UCSD-AML1 (cell line): Measurements from ENCODE around the gene TAOK2.

Experiments
- DNase-seq: peaks from one replicate; lab custom pipeline; 2025; ENCODE audit not compliant: unreplicated experiment; lab: John Stamatoyannopoulos, UW

The TAOK2 gene

DNA sequence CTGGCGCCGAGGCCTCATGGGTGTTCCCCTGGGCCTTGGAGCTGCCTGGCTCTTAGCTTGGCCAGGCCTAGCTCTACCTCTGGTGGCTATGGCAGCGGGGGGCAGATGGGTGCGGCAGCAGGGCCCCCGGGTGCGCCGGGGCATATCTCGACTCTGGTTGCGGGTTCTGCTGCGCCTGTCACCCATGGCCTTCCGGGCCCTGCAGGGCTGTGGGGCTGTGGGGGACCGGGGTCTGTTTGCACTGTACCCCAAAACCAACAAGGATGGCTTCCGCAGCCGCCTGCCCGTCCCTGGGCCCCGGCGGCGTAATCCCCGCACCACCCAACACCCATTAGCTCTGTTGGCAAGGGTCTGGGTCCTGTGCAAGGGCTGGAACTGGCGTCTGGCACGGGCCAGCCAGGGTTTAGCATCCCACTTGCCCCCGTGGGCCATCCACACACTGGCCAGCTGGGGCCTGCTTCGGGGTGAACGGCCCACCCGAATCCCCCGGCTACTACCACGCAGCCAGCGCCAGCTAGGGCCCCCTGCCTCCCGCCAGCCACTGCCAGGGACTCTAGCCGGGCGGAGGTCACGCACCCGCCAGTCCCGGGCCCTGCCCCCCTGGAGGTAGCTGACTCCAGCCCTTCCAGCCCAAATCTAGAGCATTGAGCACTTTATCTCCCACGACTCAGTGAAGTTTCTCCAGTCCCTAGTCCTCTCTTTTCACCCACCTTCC lies 13.9 kb downstream of the TAOK2 start:
- DNase-seq, result no peak

DNA sequence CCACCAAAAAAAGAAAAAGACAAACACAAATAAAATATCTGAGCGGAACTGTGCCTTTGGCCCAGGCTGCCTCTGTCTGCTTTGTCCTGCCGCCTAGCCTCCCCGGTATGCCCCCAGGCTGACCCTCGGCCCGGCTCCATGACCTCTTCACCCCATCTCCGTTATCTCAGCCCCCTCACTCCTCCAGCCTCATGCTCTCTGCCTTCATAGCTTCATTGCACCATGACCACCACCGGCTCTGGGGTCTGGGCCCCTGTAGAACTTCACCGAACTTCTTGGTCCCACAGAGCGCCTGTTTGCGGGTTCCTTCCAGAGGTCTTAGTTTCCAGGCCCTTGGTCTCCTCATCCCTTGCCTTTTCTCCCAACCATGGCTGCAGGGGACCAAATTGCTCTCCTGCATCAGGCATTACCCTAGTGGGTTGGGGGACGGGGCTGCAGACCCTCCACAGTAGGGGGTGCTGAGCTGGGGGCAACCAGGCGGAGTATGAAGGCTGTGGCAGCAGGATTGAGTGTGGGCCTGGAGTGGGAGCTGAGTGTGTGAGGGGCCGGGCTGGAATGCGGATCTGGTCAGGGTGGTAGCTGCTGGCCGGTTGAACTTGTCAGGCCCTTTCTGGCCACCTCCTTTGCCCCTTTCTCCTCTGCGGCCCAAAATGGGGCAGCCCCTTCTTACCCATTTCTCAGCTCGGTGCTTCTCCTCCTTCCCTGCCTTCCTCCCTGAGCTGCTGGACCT lies 14.8 kb downstream of the TAOK2 start:
- no peak for DNase-seq

DNA sequence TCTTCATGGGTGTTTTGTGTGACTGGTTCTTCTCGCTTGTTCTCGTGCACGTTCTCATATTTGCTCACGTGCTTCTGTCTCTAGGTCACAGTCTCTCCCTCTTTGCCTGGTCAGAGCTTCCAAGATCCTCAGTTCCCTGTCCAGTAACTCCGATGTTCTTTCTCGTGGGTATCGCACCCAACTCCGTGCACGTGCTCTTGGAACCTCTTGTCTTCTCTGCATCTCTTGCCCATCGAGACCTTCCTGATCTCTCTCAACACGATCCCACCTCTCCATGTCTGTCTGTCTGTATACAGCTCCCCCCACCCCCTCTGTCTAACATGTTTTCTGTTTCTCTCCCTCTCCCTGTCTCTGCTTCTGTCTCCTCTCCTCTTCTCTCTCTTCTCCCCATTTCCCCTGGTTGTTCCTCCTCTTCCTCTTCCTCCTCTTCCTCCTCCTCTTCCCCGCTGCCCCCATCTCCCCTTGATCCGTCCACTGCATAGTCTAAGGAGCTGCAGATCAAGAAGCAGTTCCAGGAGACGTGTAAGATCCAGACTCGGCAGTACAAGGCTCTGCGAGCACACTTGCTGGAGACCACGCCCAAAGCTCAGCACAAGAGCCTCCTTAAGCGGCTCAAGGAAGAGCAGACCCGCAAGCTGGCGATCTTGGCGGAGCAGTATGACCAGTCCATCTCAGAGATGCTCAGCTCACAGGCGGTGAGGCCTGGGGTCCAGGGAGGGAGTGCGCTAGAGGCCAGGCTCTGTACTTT lies 15.6 kb downstream of the TAOK2 start:
- no peak for DNase-seq

DNA sequence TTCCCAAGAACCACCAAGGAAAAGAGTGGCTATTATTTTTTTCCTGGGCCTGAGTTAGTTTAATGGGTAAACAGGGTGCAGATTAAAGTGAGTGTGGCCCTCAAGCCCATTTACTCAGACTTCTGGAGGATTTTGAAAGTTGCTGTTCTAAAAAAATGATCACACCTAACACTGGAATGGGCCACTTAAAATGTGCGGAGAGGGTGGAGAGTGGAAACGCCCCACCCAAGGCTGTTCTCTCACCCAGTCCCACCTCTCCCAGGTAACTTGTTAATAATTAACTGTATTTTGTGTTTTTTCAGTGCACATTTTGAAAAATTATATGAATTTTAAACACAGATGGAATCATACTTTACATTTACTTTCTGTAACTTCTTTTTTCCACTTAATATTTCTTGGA lies 16.4 kb downstream of the TAOK2 start:
- DNase-seq, result no peak

DNA sequence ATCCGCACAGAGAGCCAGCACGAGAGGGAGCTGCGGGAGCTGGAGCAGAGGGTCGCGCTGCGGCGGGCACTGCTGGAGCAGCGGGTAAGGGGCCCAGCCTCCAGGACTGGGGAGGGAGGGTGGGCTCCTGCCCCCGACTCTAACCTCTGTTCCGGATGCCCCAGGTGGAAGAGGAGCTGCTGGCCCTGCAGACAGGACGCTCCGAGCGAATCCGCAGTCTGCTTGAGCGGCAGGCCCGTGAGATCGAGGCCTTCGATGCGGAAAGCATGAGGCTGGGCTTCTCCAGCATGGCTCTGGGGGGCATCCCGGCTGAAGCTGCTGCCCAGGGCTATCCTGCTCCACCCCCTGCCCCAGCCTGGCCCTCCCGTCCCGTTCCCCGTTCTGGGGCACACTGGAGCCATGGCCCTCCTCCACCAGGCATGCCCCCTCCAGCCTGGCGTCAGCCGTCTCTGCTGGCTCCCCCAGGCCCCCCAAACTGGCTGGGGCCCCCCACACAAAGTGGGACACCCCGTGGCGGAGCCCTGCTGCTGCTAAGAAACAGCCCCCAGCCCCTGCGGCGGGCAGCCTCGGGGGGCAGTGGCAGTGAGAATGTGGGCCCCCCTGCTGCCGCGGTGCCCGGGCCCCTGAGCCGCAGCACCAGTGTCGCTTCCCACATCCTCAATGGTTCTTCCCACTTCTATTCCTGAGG lies 17.4 kb downstream of the TAOK2 start:
- DNase-seq, result no peak

DNA sequence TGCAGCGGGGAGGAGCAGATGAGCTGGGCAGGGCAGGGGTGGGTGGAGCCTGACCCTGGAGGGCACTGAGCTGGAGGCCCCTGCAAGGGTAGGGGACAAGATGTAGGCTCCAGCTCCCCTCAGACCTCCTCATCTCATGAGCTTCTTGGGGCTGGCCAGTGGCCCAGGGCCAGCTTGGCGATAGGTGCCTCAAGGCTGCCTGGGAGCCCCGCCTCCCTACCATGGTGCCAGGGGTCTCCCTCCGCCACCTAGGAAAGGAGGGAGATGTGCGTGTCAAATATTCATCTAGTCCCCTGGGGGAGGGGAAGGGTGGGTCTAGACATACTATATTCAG lies 17.9 kb downstream of the TAOK2 start:
- no peak for DNase-seq

DNA sequence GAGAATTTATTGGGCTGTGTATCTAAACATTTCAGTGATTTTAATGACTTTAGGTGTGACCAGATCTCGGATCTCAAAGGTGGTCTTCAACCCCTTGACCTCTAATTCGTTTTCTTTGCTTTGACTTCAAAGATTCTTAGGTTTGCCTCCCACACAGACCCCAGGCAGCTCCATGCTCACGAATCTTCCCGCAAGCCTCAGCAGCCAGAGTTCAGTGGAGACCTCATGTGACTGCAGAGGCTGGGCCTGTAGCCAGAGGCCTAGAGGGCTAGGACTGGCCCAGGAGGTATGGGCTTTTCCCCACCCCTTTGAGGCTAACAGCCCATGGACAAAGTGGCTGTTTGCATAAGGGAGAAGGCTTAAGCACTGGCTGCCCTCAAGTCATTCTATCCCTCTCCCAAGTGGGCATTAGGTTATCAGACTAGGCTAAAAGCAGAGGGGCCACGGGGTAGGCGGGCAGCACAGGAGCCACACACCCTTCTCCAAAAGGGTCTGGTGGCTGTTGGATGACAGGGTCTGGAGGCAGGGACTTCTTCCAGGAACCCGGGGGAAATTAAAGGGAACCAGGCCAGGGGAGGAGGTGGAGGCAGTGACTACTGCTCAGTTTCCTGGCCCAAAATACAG lies 18.8 kb downstream of the TAOK2 start:
- no peak for DNase-seq

DNA sequence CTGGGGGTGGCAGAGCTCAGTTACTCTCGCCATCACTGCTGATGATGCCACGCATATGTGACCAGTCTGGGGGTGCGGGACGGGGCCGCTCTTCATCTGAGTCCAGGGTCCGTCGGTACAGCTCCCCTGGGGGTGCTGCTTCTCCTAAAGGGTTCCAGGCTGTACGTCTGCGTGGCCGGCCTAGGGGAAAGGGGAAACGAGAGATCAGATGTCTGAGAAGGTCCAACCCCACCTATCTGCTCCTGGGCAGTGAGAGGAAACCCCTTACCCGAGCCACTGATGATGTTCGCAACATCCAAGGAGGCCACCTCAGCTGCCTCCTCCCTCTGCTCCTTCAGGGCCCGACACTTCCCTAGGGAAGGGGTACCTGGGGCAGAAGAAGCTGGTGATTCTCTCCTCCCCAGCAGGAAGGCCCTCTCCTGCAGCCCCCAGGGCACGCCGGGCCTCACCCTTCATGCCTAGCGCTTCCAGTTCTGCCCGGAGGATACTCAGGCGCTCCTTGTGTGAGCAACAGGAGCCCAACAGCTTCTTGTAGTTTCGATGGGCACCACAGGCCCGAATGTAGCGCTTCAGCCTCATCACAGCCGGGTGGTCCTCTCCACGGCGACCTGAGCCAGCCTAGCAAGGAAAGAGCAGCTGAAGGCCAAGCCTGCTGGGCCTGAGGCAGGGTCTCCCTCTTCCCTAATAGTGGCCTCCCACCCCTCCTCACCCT lies 19.7 kb downstream of the TAOK2 start:
- no peak for DNase-seq

DNA sequence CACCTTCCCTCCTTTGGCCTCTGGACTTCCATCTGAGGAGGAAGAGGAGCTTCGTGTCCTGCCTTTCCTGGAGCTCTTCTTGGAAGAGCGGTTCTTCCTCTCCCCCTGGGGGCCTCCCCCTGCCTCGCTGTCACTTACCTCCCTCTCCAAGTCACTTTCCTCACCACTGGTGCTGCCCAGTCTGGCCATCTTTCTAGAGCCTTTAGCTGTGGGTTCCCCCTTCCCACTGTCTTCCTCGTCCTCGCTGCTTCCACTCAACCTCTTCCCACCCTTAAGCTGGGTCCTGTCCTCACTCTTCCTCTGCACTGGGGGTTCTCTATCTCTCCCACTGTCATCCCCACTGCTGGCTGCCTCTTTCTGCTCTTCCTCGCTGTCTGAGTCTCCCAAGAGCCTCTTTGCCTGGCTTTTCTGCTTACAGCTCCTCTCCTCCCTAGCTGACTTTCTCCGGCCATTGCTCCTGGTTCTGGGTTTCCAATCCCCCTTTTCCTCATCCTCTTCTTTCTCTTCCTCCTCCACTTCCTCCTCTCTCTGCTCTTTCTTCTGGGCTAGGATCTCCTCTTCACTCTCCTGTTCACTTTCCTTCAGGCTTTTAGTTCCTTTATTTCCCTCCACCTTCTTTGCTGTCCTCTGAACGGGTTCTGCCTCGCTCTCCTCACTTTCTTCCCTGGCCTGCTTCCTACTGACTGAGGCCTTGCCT lies 20.4 kb downstream of the TAOK2 start:
- DNase-seq, result no peak

DNA sequence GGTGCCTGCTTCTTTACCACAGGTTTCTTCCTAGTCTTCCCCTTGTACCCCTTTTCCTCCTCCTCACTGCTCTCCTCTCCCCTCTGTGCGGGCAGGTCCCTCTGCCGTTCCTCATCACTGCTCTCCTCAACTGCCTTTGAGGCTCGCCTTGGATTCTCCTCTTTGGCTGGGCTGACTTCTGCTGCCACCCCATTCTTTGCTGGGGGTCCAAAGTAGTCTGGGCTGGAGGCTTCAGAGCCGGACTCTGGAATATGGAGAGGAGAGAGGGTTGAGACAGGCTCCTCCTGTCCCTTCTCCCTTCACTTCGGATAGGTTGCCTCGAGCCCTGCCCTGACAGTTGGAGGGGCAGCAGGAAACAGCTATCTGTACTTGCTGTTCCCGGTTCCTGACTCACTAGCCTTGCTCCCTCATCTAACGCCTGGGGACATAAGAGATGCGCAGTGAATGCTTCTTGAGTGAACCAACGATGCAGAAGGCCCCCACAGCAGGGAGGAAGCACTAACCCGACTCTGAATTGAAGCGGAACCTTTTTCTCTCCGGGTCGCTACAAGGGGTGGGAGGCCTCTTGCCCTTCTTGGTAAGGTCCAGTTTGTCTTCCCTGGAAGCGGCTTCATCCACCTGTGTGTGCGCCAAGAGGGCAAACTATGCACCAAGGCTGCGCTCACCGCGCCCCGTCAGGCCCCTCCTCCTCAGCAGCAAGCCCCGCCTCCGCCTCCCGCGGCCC lies 21.1 kb downstream of the TAOK2 start:
- DNase-seq, result no peak

DNA sequence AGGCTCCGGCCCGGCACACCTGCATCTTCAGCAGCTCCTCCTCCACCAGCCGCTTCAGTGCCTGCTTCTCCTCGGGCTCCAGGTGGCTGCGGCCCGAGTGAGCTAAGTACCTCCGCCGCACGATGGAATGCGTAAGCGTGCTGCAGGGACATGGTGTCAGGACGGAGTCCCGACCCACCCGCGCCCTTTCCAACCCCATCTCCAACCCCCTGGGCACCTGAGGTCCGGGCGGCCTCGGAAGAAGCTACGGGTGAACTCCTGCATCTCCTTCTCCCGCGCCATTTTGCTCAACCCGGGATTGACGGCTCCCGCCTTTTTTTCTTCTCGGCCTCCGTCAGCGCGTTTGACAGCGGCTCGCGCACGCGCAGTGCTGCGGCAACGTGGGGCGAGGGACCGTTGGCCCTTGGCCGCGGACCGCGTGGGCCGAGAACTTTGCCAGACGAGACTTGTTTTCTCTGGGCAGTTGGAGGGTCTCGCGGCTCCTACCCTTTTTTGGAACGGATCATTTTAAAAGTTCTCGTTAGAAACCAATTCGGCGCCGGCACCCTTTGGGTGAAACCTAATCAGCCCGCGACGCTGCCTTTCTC lies 21.7 kb downstream of the TAOK2 start, which contains the start of gene HIRIP3:
HIRIP3 (minus strand) TSS at position 294 of the 587 bp plus-strand sequence; CDS start at position 282, 12 bp downstream.
- DNase-seq, result peak; percentile 83

DNA sequence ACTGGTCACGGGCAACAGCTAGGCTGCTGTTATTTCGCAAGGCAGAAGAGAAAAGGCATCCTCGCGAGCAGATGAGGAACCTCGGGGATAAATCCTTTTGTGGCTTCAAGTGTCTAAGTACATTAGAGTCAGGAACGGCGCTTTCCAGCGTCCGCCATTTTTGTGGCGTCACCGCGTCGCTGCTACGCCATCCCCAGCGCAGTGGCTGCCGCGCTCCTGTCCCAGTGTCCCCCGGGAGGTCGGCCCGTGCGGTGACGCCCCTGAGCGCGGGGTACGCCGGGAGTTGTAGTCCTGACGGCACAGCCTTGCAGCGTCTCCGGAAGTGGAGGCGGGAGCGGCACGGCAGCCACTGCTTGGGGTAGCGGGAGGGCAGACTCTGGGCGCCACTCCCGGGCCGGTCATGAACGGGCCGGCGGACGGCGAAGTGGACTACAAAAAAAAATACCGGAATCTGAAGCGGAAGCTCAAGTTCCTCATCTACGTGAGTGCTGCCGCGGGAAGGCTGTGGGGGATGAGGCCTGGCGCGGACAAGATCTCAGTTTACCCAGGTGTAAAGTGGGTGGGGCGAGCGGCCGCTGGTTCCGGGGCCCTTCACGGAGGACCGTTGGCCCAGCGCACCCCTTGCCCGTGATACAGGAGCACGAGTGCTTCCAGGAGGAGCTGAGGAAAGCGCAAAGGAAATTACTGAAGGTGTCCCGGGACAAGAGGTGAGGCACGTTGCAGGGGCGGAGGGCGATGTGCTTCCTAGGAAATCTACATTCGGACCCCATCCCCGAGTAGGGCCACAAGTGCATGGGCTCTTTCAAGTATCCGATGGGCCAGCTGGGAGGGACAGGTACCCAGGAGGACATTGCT lies 22.5 kb downstream of the TAOK2 start, which contains the start of gene INO80E:
INO80E (plus strand) TSS at position 331 of the 855 bp plus-strand sequence; CDS start at position 401, 70 bp downstream.
- DNase-seq, result peak; percentile 97

DNA sequence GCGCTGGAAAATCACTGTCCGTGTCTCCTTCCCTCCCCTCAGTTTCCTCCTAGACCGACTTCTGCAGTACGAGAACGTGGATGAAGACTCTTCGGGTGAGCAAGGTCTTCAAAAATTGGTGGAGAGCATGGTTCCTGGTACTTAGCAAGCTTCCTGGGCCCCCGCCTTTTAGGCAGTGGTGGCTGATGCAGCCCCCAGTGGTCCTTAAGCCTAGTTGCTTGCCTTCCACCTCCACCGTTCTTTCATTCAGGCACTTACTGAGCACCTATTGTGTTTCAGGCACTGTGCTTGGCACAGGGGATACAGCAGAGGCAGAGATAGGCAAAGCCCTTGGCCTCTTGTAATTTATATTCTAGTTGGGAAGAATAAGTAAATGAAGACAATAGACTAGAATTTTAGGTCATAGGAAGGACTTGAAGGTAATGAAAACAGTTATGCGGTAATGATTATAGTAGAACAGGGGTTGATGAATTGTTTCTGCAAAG lies 23.1 kb downstream of the TAOK2 start:
- DNase-seq, result no peak

DNA sequence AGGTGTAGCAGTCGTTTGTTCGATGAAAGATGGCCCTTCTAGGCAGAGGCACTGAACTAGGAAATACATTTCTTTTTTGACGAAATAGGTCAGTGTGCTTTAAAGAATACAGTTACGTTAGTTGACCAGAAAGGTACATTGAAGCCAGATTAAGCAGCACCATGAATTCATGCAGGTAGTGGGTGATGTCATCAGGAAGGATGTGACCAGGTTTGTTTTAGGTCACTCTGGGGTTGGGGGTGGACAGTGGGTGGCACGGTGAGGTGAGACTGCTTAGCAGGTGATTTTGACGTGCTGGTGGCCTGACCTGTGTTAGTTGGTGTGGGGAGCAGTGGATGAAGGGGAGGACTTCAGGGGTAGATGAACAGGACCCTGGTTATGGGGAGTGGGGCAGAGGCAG lies 25.9 kb downstream of the TAOK2 start:
- DNase-seq, result no peak

DNA sequence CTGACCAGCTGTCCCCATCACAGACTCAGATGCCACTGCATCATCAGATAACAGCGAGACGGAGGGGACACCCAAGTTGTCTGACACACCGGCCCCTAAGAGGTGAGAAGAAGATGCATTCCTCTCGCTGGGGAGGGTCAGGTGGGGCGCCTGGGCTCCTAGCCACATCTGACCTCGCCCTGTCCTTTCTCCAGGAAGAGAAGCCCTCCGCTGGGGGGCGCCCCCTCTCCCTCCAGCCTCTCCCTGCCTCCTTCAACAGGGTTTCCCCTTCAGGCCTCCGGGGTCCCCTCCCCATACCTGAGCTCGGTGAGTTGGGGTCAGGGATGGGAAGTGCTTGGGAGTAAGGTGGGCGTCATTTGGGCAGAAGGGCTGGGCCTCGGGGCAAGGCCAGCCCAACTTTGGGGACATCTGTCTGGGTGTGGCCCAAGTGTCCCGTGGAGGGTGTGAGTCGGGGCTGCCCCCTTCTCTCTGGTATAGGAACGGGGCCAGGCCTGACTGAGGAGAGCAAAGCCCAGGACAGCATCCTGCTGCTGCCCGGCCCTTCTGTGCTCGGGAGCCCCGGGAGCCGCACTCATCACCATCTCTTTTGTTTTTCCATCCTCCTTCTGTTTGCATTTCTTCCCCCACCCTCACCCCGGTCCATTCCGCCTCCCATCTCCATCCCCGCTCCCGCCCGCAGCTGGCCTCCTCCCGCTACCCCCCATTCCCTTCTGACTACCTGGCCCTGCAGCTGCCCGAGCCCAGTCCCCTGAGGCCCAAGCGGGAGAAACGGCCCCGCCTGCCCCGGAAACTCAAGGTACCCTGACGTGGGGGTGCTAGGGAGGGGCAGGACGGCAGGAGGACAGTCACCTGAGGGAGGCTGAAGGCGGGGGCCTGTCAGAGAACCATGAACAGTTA lies 27.3 kb downstream of the TAOK2 start:
- DNase-seq, result no peak

DNA sequence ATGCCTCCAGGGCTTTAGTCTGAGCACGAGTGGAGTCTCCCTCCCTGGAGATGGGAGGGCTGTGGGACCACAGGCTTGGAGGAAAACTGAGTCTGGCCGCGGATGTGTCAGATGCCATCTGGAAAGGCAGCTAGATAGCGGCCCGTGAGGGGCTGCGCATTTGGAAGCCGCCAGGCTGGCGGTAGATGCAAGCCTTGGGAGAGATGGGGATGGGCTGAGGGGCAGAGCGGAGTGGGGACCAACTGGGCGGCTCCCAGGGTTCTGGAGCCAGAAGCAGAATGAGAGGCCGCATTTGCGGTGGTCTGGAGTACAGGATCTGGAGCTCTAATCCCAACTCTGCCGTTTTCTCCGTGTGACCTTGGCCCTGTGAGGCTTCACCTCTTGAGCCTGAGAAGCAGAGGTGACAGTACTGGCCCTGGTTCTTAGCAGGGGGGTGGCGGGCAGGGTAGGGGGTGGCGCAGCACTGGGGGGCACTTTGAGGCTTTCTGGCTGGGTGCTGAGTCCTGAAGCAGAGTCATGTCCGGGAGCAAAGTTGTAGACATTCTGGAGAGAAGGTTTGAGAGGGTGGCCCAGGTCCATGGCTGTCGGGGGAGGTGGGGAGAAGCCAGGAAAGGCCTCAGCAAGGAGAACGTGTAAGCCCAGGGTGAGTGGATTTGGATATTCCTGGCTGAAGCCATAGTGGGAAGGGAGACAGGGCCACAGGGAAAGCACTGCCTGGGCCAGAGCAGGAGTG lies 29.1 kb downstream of the TAOK2 start:
- no peak for DNase-seq
